Neutrophil (primary cell): Measurements from ENCODE around the gene UNC80.

Source experiments
- H3K27ac ChIP-seq: fragments of 200-600 bp; sonication (generic); 2 replicates; pipeline ENCODE4 v1.5.1; 2016; ENCODE audit warnings: mild to moderate bottlenecking, moderate library complexity
- H3K27me3 ChIP-seq: fragments of 200-600 bp; sonication (generic); 2 replicates; pipeline ENCODE4 v1.6.0; 2016; ENCODE audit warnings: mild to moderate bottlenecking
- H3K36me3 ChIP-seq: fragments of 200-600 bp; sonication (generic); 2 replicates; pipeline ENCODE4 v1.5.1; 2017
- H3K4me1 ChIP-seq, 2 experiments: fragments of 200-600 bp in 1 of 2; sonication (generic) in 1 of 2; 1 replicate in 1 of 2; 2 replicates in 1 of 2; pipeline versions ENCODE4 v1.5.1 to v1.6.1; 2013 to 2016; ENCODE audit warnings: low read depth in 1 of 2, low read length in 1 of 2, mild to moderate bottlenecking in 1 of 2, moderate library complexity in 1 of 2; ENCODE audit not compliant: control insufficient read depth in 1 of 2, insufficient read depth in 1 of 2
- H3K4me3 ChIP-seq, 2 experiments: fragments of 200-600 bp in 1 of 2; sonication (generic) in 1 of 2; 1 replicate in 1 of 2; 2 replicates in 1 of 2; pipeline ENCODE4 v1.5.1; 2013 to 2016; ENCODE audit warnings: low read depth in 1 of 2, low read length in 1 of 2, mild to moderate bottlenecking in 1 of 2, moderate library complexity in 1 of 2
- H3K9me3 ChIP-seq: fragments of 200-600 bp; sonication (generic); 2 replicates; pipeline ENCODE4 v1.5.1; 2016
- CTCF ChIP-seq: fragments of 200-600 bp; sonication (generic); IDR thresholded peaks from 2 replicates; pipeline ENCODE4 v1.5.1; 2016; ENCODE audit warnings: antibody characterized with exemption

Gene UNC80

DNA sequence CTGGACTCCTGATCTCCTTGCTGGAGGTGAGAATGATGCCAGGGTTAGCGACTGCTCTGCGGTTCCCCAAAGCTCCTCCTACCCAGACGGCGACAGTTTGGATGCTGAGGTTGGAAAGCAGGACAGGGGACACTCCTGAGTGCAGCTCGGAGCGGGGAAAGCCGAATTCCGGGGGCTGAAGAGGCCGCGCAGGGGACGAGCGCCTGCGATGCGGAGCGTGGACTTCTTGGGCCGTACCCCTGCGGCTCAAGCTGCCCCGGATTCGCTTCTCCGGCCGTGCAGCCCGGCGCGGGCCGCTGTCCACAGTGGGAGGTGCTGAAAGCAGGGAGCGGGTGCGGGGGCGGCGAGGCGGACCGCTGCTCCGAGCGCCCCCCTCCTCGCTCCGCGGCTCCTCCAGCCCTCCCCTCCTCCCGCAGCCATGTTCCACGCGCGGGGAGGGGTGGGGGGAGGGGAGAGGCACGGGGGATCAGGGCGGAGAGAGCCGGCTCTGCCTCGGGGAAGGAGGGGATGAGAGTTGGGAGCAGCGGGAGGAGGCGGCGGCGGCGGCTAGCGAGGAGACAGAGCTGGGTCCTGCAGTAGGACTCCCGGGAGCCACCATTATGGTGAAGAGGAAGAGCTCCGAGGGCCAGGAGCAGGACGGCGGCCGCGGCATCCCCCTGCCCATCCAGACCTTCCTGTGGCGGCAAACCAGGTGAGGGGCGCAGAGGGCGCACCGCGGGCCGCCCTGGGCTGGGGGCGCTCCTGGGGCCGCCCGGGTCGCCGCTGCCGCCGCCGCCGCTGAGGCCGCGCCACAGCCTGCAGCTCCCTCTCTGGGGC is at the start of gene UNC80:
Gene UNC80, plus strand, starts transcription at position 359 of the 816 bp plus-strand sequence. Its CDS starts 241 bp downstream, at position 600.
- H3K9me3 ChIP-seq = no peaks in the 10 kb centered on the region
- H3K4me3 ChIP-seq = no peak within 1 kb of the TSS

GRCh38 chr2:209726311-209726710 is 45.3 kb upstream of the UNC80 start:
- H3K27ac ChIP-seq = no peak overlapping the region
- TF ChIP-seq CTCF = no peak
- no peaks in the 10 kb centered on the region for H3K27me3 ChIP-seq
- no peaks in the 10 kb centered on the region for H3K4me1 ChIP-seq
- H3K36me3 ChIP-seq = no peaks in the 10 kb centered on the region
- H3K9me3 ChIP-seq = no peaks in the 10 kb centered on the region
- no peak overlapping the region for H3K4me3 ChIP-seq

More for the DNA sequence above, at the start of gene UNC80:
- H3K27me3 ChIP-seq = peaks cover 47% of the 10 kb centered on the region
- no peaks in the 10 kb centered on the region for H3K4me1 ChIP-seq
- no peaks in the 10 kb centered on the region for H3K36me3 ChIP-seq
- no peak within 1 kb of the TSS for H3K27ac ChIP-seq
- no peak for TF ChIP-seq CTCF

DNA sequence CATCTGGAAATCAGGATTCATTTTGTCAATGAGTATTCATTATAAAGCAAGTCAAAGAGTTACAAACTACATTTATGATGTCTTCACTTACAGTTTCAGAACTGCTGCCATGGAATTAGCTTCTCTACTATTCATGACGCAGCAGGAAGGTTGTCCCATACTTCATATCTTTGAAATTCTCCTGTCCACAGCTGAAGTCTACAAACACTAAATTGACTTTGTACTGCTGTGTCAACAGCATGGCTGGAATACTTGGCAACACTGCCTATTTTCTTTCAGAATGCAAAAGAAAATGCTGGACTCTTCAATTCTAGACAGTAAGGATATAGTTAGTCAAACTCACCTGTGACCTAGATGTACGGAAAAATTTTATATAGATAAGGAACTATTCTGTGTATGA is 44.6 kb upstream of the UNC80 start:
- Histone ChIP-seq H3K9me3 (no peaks in the 10 kb centered on the region), H3K4me3 (no peak overlapping the region), H3K27ac (no peak overlapping the region), H3K36me3 (no peaks in the 10 kb centered on the region), H3K27me3 (no peaks in the 10 kb centered on the region), H3K4me1 (no peaks in the 10 kb centered on the region)
- no peak for TF ChIP-seq CTCF

DNA sequence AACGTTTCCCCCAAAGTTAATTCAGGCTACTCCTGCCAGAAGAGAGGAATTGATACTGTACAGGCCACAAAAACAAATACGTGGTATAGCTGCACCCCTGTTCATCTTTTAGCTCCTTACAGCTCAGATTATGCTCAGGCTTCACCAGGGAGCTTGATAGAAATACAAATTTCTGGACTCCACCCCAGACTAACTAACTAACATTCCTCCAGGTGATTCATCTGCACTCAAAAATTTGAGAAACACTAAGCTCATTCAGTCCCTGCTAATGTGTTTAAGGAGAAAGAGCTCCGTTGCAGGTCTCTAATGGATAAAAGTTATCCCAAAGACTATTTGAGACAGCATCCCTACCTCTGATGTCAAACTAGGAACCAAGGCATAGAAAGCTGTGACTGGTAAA is 36.8 kb upstream of the UNC80 start:
- Histone ChIP-seq H3K9me3 (no peaks in the 10 kb centered on the region), H3K4me1 (no peaks in the 10 kb centered on the region), H3K4me3 (no peak overlapping the region), H3K36me3 (no peaks in the 10 kb centered on the region), H3K27me3 (no peaks in the 10 kb centered on the region), H3K27ac (no peak overlapping the region)
- no peak for TF ChIP-seq CTCF

- no peak for TF ChIP-seq CTCF
Measured at GRCh38 chr2:209741953-209742352, 29.7 kb upstream of the UNC80 start.

More at GRCh38 chr2:209741953-209742352, 29.7 kb upstream of the UNC80 start:
- H3K27ac ChIP-seq = no peak overlapping the region
- H3K36me3 ChIP-seq = no peaks in the 10 kb centered on the region
- no peak overlapping the region for H3K4me3 ChIP-seq
- no peaks in the 10 kb centered on the region for H3K27me3 ChIP-seq
- H3K9me3 ChIP-seq = no peaks in the 10 kb centered on the region
- no peaks in the 10 kb centered on the region for H3K4me1 ChIP-seq
